B cell (primary cell): ENCODE measurements around the gene CLASP1. TPM values are rescaled to one million over a fixed set of nuclear protein-coding genes. Genes with fewer than 3 reads are reported as not detected.
"Not testable (repeated sequence)": the region's sequence is repeated elsewhere in the genome, so short reads cannot be mapped to it uniquely, and the experiment has no call there.

Experiments used
- ATAC-seq: fragments of 200-7000 bp; cut with Tn5 transposase; one replicate; pipeline ENCODE4 v1.10.0; 2021; ENCODE audit warnings: low read depth, mild to moderate bottlenecking, moderate number of reproducible peaks, moderate library complexity
- CTCF ChIA-PET: fragments of 350-600 bp; sonication (Branson Sonifier 250); formaldehyde crosslinking; loops from one replicate; lab custom pipeline; 2021; ENCODE audit warnings: antibody characterized with exemption, inconsistent platforms; lab: Charles Lee
- POLR2A ChIA-PET: fragments of 350-600 bp; sonication (Branson Sonifier 250); formaldehyde crosslinking; loops from one replicate; lab custom pipeline; 2021; ENCODE audit warnings: antibody characterized with exemption; lab: Charles Lee
- DNase-seq: peaks from one replicate; pipeline ENCODE4 v3.0.0; 2013
- H2AFZ ChIP-seq: 2 replicates; pipeline ENCODE4 v1.6.1; 2012; ENCODE audit warnings: mild to moderate bottlenecking, low read depth, low read length; ENCODE audit not compliant: insufficient read depth, poor library complexity, severe bottlenecking
- H3K27ac ChIP-seq, 2 donors: 1 replicate in 1 of 2; 2 replicates in 1 of 2; pipeline ENCODE4 v1.5.1; 2012 to 2013; ENCODE audit warnings: low read length in 2 of 2, mild to moderate bottlenecking in 2 of 2, moderate library complexity in 1 of 2
- H3K27me3 ChIP-seq, 4 experiments: fragments of 200-600 bp in 1 of 4; sonication (generic) in 1 of 4; replicated peaks in 1 of 4; 1 replicate in 2 of 4; 2 replicates in 2 of 4; pipeline versions ENCODE4 v1.6.1 to v1.7.0; 2013 to 2016; ENCODE audit warnings: low read length in 3 of 4, mild to moderate bottlenecking in 2 of 4, mixed read lengths in 1 of 4, moderate library complexity in 1 of 4; ENCODE audit not compliant: insufficient read depth in 4 of 4, control insufficient read depth in 3 of 4; ENCODE audit errors: control extremely low read depth in 1 of 4
- H3K36me3 ChIP-seq, 2 experiments: replicated peaks in 1 of 2; 1 replicate in 1 of 2; 2 replicates in 1 of 2; pipeline versions ENCODE4 v1.6.1 to v1.7.1; 2013; ENCODE audit warnings: low read length in 1 of 2; ENCODE audit not compliant: insufficient read depth in 2 of 2, control insufficient read depth in 1 of 2; ENCODE audit errors: control extremely low read depth in 1 of 2, extremely low read depth in 1 of 2
- H3K4me1 ChIP-seq, 2 donors: fragments of 200-600 bp in 1 of 2; sonication (generic) in 1 of 2; 1 replicate in 1 of 2; 2 replicates in 1 of 2; pipeline versions ENCODE4 v1.5.1 to v1.6.1; 2013 to 2017; ENCODE audit warnings: low read length in 2 of 2; ENCODE audit not compliant: control insufficient read depth in 2 of 2, insufficient read depth in 2 of 2
- H3K4me2 ChIP-seq: replicated peaks from 2 replicates; pipeline ENCODE3; 2012; ENCODE audit warnings: mild to moderate bottlenecking, low read depth, low read length; ENCODE audit not compliant: poor library complexity, severe bottlenecking
- H3K4me3 ChIP-seq, 5 experiments: fragments of 200-600 bp in 1 of 5; sonication (generic) in 1 of 5; 1 replicate in 3 of 5; 2 replicates in 2 of 5; pipeline versions ENCODE4 v1.5.1 to v1.7.0; 2011 to 2016; ENCODE audit warnings: low read length in 4 of 5, mild to moderate bottlenecking in 4 of 5, low read depth in 2 of 5, control low read depth in 1 of 5, moderate library complexity in 1 of 5; ENCODE audit not compliant: insufficient read depth in 1 of 5; ENCODE audit errors: control extremely low read depth in 1 of 5, extremely low read depth in 1 of 5
- H3K79me2 ChIP-seq: fragments of 200-600 bp; sonication (generic); one replicate; pipeline ENCODE4 v1.6.0; 2016; ENCODE audit warnings: low read length; ENCODE audit not compliant: control insufficient read depth, insufficient read depth
- H3K9ac ChIP-seq: fragments of 200-600 bp; sonication (generic); 2 replicates; pipeline ENCODE4 v1.6.1; 2017; ENCODE audit warnings: mild to moderate bottlenecking, low read length, moderate library complexity
- H3K9me3 ChIP-seq, 3 donors: one replicate each; pipeline versions ENCODE4 v1.6.1 to v1.7.1; 2013; ENCODE audit warnings: low read length in 2 of 3; ENCODE audit not compliant: control insufficient read depth in 2 of 3, insufficient read depth in 1 of 3; ENCODE audit errors: control extremely low read depth in 1 of 3
- H4K20me1 ChIP-seq: 2 replicates; pipeline ENCODE4 v1.6.0; 2012; ENCODE audit warnings: mild to moderate bottlenecking, low read length; ENCODE audit not compliant: insufficient read depth, control insufficient read depth, poor library complexity, severe bottlenecking
- H3K27ac Mint-ChIP-seq: one replicate; pipeline ENCODE4 v1.8.0; 2021; ENCODE audit warnings: mixed read lengths
- H3K27me3 Mint-ChIP-seq: one replicate; pipeline ENCODE4 v1.8.0; 2021; ENCODE audit warnings: mixed read lengths
- H3K4me1 Mint-ChIP-seq: one replicate; pipeline ENCODE4 v1.8.0; 2021; ENCODE audit warnings: mixed read lengths
- H3K4me3 Mint-ChIP-seq: one replicate; pipeline ENCODE4 v1.8.0; 2021; ENCODE audit warnings: mixed read lengths
- H3K9me3 Mint-ChIP-seq: one replicate; pipeline ENCODE4 v1.8.0; 2022; ENCODE audit warnings: mixed read lengths; ENCODE audit not compliant: insufficient read depth
- EZH2 ChIP-seq: IDR thresholded peaks from 2 replicates; pipeline ENCODE4 v1.6.1; 2012; ENCODE audit warnings: borderline replicate concordance, low read depth, mild to moderate bottlenecking, moderate library complexity, low read length; ENCODE audit not compliant: insufficient read depth, poor library complexity, severe bottlenecking
- WGBS: methylation state at CpG from one replicate; pipeline ENCODE4 v1.1.5; 2013; ENCODE audit warnings: missing lambda C conversion rate; ENCODE audit not compliant: insufficient coverage; 5-methylcytosine and 5-hydroxymethylcytosine counted together
- intact Hi-C: fragments of 100-400 bp; cut with micrococcal nuclease; formaldehyde crosslinking; loops from one replicate; pipeline ENCODE4 v1.10.0; 2022
- polyA plus RNA-seq: library from polyadenylated mRNA; depleted of rRNA; stranded (reverse); fragments of >200 nt; gene quantifications from 2 replicates; pipeline ENCODE4 v1.2.3, GENCODE V29; 2012
- total RNA-seq, 2 donors: library from RNA; stranded (reverse); fragments of 120-200 nt in 1 of 2; gene quantifications; 1 replicate in 1 of 2; 2 replicates in 1 of 2; pipeline versions ENCODE4 v1.2.3 to v1.2.4, GENCODE V29; 2013 to 2022
- TF ChIP-seq, protein P1 (sequence below): fragments of 200-600 bp; IDR thresholded peaks from one replicate; pipeline ENCODE4 v1.8.0; 2022; ENCODE audit warnings: antibody characterized with exemption, mild to moderate bottlenecking

CLASP1 gene
- total and polyA plus RNA-seq, 2 donors (not counting 1 experiment from before 2014, with no cell fraction given) = 8.7 to 88.0 TPM

DNA sequence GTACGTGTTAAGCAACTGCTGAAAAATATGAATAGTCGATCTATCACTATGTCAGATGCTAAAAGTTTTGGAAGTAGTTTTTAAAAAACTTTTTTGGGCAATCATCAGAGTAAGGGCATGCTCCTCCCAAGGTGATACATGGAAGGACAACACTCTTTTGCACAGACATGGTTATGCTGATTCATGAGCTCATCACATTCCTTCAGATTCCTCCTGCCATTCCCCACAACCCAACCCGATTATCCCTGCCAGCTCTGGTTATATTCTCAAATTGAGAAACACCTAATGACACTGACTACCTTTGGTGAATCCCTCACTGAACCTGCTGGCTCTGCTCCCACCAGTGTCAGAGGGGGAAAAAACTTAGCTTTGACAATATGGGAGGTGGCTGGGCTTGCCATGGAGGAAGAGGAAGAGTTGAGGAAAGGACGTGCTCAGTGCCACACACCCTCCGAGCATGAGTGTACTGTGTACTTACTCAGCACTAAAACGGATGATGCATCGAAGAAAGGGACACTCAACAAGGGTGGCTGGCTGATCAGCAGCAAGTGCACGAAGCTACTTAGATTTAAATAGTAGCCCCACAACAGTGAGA is 202.5 kb downstream of the CLASP1 start:
- no peak for TF ChIP-seq EZH2
- TF ChIP-seq, protein P1, sequence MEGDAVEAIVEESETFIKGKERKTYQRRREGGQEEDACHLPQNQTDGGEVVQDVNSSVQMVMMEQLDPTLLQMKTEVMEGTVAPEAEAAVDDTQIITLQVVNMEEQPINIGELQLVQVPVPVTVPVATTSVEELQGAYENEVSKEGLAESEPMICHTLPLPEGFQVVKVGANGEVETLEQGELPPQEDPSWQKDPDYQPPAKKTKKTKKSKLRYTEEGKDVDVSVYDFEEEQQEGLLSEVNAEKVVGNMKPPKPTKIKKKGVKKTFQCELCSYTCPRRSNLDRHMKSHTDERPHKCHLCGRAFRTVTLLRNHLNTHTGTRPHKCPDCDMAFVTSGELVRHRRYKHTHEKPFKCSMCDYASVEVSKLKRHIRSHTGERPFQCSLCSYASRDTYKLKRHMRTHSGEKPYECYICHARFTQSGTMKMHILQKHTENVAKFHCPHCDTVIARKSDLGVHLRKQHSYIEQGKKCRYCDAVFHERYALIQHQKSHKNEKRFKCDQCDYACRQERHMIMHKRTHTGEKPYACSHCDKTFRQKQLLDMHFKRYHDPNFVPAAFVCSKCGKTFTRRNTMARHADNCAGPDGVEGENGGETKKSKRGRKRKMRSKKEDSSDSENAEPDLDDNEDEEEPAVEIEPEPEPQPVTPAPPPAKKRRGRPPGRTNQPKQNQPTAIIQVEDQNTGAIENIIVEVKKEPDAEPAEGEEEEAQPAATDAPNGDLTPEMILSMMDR = no peak
- Mint-ChIP-seq H3K27ac (no peak overlapping the region), H3K4me1 (no peaks in the 10 kb centered on the region), H3K27me3 (no peaks in the 10 kb centered on the region), H3K4me3 (no peak overlapping the region), H3K9me3 (no peaks in the 10 kb centered on the region)
- no peak overlapping the region for H3K4me2 ChIP-seq
- DNase-seq = no peak
- ATAC-seq = no peak
- no peaks in the 10 kb centered on the region for H3K79me2 ChIP-seq
- 98% methylated on average over 5 of the region's 8 CpGs for WGBS
- H3K4me1 ChIP-seq = no peaks in the 10 kb centered on the region
- no peak overlapping the region for H3K4me3 ChIP-seq
- intact Hi-C loops = no loop called here
- no peak overlapping the region for H3K27ac ChIP-seq
- H4K20me1 ChIP-seq = no peaks in the 10 kb centered on the region
- H3K9me3 ChIP-seq = no peaks in the 10 kb centered on the region
- ChIA-PET POLR2A (no interaction called here), CTCF (no interaction called here)
- no peak overlapping the region for H3K9ac ChIP-seq
- no peaks in the 10 kb centered on the region for H3K27me3 ChIP-seq
- H2AFZ ChIP-seq = no peak overlapping the region
- peaks cover 18 to 77% of the 10 kb centered on the region in 2 experiments for H3K36me3 ChIP-seq

DNA sequence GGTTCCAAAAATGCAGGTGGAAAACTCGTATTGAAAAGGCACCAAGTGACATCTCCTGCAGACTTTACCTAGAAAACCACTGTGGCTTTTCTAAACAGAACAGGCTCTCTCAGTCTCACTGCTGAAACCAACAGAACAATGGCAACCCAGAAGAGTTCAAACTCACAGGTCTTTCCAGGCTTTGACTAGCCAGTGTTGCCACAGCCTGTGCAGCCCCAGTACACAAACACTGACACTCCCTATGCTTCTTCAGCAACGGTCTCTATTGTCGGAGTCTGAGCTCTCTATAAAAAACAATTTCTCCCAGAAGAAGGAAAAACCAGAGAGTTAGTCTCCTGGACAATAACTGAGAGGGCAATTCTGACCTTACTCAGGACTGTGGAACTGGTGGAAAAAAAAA is 206.4 kb downstream of the CLASP1 start:
- DNase-seq (no peak), ATAC-seq (no peak)
- Mint-ChIP-seq H3K4me3 (no peak overlapping the region), H3K4me1 (no peaks in the 10 kb centered on the region), H3K9me3 (no peaks in the 10 kb centered on the region), H3K27me3 (no peaks in the 10 kb centered on the region), H3K27ac (no peak overlapping the region)
- no peak overlapping the region for H3K4me2 ChIP-seq
- intact Hi-C loops = no loop called here
- 100% methylated on average over 1 of the region's 3 CpGs for WGBS
- ChIA-PET CTCF (interaction anchor here (1.2 kb wide), 1 partner anchor 14 kb away, joined by 3 read pairs; no protein-coding TSS in a partner anchor), POLR2A (no interaction called here)
- TF ChIP-seq EZH2 = no peak
- TF ChIP-seq, protein P1 = no peak
- no peak overlapping the region for H3K27ac ChIP-seq
- no peak overlapping the region for H2AFZ ChIP-seq
- no peaks in the 10 kb centered on the region for H3K79me2 ChIP-seq
- no peaks in the 10 kb centered on the region for H3K27me3 ChIP-seq
- H4K20me1 ChIP-seq = no peaks in the 10 kb centered on the region
- H3K36me3 ChIP-seq = peaks cover 3 to 53% of the 10 kb centered on the region in 2 experiments
- H3K9me3 ChIP-seq = peaks cover 0 to 4% (median 0%) of the 10 kb centered on the region in 3 donors
- no peak overlapping the region for H3K9ac ChIP-seq
- no peak overlapping the region for H3K4me3 ChIP-seq
- H3K4me1 ChIP-seq = no peaks in the 10 kb centered on the region

DNA sequence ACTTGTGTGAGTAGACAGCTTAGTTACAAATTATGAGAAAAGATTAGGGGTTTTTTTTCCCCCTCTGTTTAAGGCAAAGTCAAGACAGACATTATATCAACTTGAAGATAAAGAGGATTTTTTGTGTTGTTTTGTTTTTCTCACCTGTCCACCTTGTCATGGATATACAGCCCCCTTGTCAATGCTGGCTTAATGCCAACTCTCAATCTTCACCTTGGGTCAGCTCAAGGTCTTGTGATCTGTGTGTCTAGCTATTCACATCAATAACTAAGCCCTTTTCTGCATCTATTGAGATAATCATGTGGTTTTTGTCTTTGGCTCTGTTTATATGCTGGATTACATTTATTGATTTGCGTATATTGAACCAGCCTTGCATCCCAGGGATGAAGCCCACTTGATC is 211.0 kb downstream of the CLASP1 start:
- H3K79me2 ChIP-seq, H3K27ac ChIP-seq, H3K9me3 Mint-ChIP-seq, POLR2A ChIA-PET, H3K27ac Mint-ChIP-seq, H3K9me3 ChIP-seq, H3K4me3 Mint-ChIP-seq, H2AFZ ChIP-seq, H3K9ac ChIP-seq, H3K27me3 ChIP-seq, H3K4me2 ChIP-seq, H4K20me1 ChIP-seq, H3K27me3 Mint-ChIP-seq, H3K4me1 ChIP-seq, DNase-seq, intact Hi-C loops, H3K4me1 Mint-ChIP-seq, H3K4me3 ChIP-seq, ATAC-seq: not testable (repeated sequence)
- CTCF ChIA-PET = interaction anchor here (0.6 kb wide), 1 partner anchor 184 kb away, joined by 3 read pairs; no protein-coding TSS in a partner anchor
- peaks cover 3 to 16% of the 10 kb centered on the region in 2 experiments for H3K36me3 ChIP-seq
- WGBS = no CpG with 5 or more reads among the region's 1 CpG
